HCT116 (cell line): Measurements from ENCODE around the gene CALML6. TPM values are rescaled to one million over a fixed set of nuclear protein-coding genes. Genes with fewer than 3 reads are reported as not detected.

ENCODE experiments used
- ATAC-seq: fragments of 200-7000 bp; cut with Tn5 transposase; 2 replicates; pipeline ENCODE4 v1.9.1; 2020; ENCODE audit warnings: mild to moderate bottlenecking, moderate library complexity
- BruUV-seq: library from RNA; stranded (reverse); fragments of 400-500 nt; replicated peaks from 2 replicates; lab custom pipeline; 2021; lab: Mats Ljungman, UMichigan
- CTCF ChIA-PET: fragments of 300-600 bp; sonication (Branson Sonifier 250); formaldehyde crosslinking; loops from one replicate; lab custom pipeline; 2021; ENCODE audit warnings: antibody characterized with exemption; lab: Charles Lee
- POLR2A ChIA-PET: fragments of 300-600, 350-600 bp; sonication (Branson Sonifier 250); formaldehyde crosslinking; loops from one replicate; lab custom pipeline; 2021; ENCODE audit warnings: antibody characterized with exemption; lab: Charles Lee
- RAD21 ChIA-PET, 2 experiments: fragments of 300-600 bp; sonication (Branson Sonifier 250); formaldehyde crosslinking; loops; one replicate each; lab custom pipeline; 2023; ENCODE audit warnings: low total read pairs in 2 of 2; ENCODE audit not compliant: uncharacterized antibody in 2 of 2, unreplicated experiment in 2 of 2, low non-redundant PET in 1 of 2; lab: Charles Lee
- DNase-seq: peaks from one replicate; pipeline ENCODE4 v3.0.0-alpha.2; 2010; ENCODE audit warnings: low read depth, low spot score
- H2AFZ ChIP-seq: fragments of 200-600 bp; shearing (Covaris generic), sonication (generic); 2 replicates; pipeline ENCODE4 v1.6.1; 2017; ENCODE audit warnings: low read depth, mixed run types, mixed read lengths, antibody characterized with exemption, low read length; ENCODE audit not compliant: poor library complexity, severe bottlenecking
- H3K27ac ChIP-seq: 2 replicates; pipeline ENCODE4 v1.5.1; 2012; ENCODE audit warnings: low read depth, low read length
- H3K27me3 ChIP-seq: fragments of 200-600 bp; sonication (generic); 2 replicates; pipeline ENCODE4 v1.6.1; 2016; ENCODE audit warnings: mixed run types, low read length, mixed read lengths; ENCODE audit not compliant: insufficient read depth
- H3K36me3 ChIP-seq, 2 experiments: fragments of 200-500 bp in 1 of 2; fragments of 200-600 bp in 1 of 2; sonication (Bioruptor generic) in 1 of 2; sonication (generic) in 1 of 2; 2 replicates each; pipeline versions ENCODE4 v1.5.1 to v1.6.1; 2014 to 2016; ENCODE audit warnings: low read length in 2 of 2, inconsistent platforms in 1 of 2, mixed read lengths in 1 of 2, mixed run types in 1 of 2; ENCODE audit not compliant: insufficient read depth in 2 of 2, control insufficient read depth in 1 of 2
- H3K4me1 ChIP-seq, 2 experiments: fragments of 200-600 bp in 1 of 2; sonication (generic) in 1 of 2; 2 replicates each; pipeline versions ENCODE4 v1.5.1 to v1.6.1; 2012 to 2017; ENCODE audit warnings: low read length in 2 of 2, inconsistent platforms in 1 of 2, mild to moderate bottlenecking in 1 of 2, mixed read lengths in 1 of 2, mixed run types in 1 of 2, moderate library complexity in 1 of 2; ENCODE audit not compliant: insufficient read depth in 2 of 2, control insufficient read depth in 1 of 2
- H3K4me2 ChIP-seq: fragments of 200-600 bp; sonication (generic); 2 replicates; pipeline ENCODE4 v1.6.1; 2017; ENCODE audit warnings: mixed run types, low read length, mixed read lengths
- H3K4me3 ChIP-seq, 2 experiments: fragments of 200-600 bp in 1 of 2; sonication (generic) in 1 of 2; replicated peaks in 1 of 2; 2 replicates each; pipeline ENCODE4 v1.5.1; 2011 to 2016; ENCODE audit warnings: low read length in 2 of 2, control low read depth in 1 of 2, low read depth in 1 of 2, mild to moderate bottlenecking in 1 of 2, mixed read lengths in 1 of 2, mixed run types in 1 of 2
- H3K79me2 ChIP-seq: fragments of 200-600 bp; sonication (generic); 2 replicates; pipeline ENCODE4 v1.6.1; 2017; ENCODE audit warnings: mild to moderate bottlenecking, mixed run types, low read length, moderate library complexity, mixed read lengths; ENCODE audit not compliant: insufficient read depth
- H3K9ac ChIP-seq: fragments of 200-600 bp; sonication (generic); 2 replicates; pipeline ENCODE4 v1.6.1; 2016; ENCODE audit warnings: low read length, mixed read lengths
- H3K9me2 ChIP-seq: fragments of 200-600 bp; sonication (generic), shearing (Covaris generic); 2 replicates; pipeline ENCODE4 v1.6.1; 2017; ENCODE audit warnings: mixed run types, mild to moderate bottlenecking, moderate library complexity; ENCODE audit not compliant: insufficient read depth
- H3K9me3 ChIP-seq, 2 experiments: fragments of 200-500 bp in 1 of 2; fragments of 200-600 bp in 1 of 2; sonication (Bioruptor generic) in 1 of 2; sonication (generic) in 1 of 2; 2 replicates each; pipeline ENCODE4 v1.6.1; 2014 to 2017; ENCODE audit warnings: low read length in 2 of 2, mixed read lengths in 2 of 2, inconsistent platforms in 1 of 2, low read depth in 1 of 2, mild to moderate bottlenecking in 1 of 2, mixed run types in 1 of 2, moderate library complexity in 1 of 2; ENCODE audit not compliant: control insufficient read depth in 1 of 2, insufficient read depth in 1 of 2
- H4K20me1 ChIP-seq: fragments of 200-600 bp; sonication (generic), shearing (Covaris generic); 2 replicates; pipeline ENCODE4 v1.6.1; 2017; ENCODE audit warnings: mixed run types, mild to moderate bottlenecking, moderate library complexity; ENCODE audit not compliant: insufficient read depth
- ATF3 ChIP-seq: IDR thresholded peaks from 2 replicates; pipeline ENCODE4 v1.6.1; 2012
- CBX3 ChIP-seq: IDR thresholded peaks from 2 replicates; pipeline ENCODE4 v1.6.1; 2012; ENCODE audit warnings: low read depth
- CEBPB ChIP-seq: IDR thresholded peaks from 2 replicates; pipeline ENCODE4 v1.6.1; 2012; ENCODE audit warnings: low read depth
- CTCF ChIP-seq, 3 experiments: fragments of 200-600 bp in 1 of 3; sonication (generic) in 1 of 3; IDR thresholded peaks in 2 of 3; conservative IDR thresholded peaks in 1 of 3; 2 replicates each; pipeline ENCODE4 v1.5.1; 2012 to 2017; ENCODE audit warnings: low read depth in 2 of 3, low read length in 2 of 3, antibody characterized with exemption in 1 of 3, borderline replicate concordance in 1 of 3, control low read depth in 1 of 3, mild to moderate bottlenecking in 1 of 3, mixed read lengths in 1 of 3, mixed run types in 1 of 3, moderate library complexity in 1 of 3; ENCODE audit not compliant: insufficient read depth in 1 of 3
- ELF1 ChIP-seq: IDR thresholded peaks from 2 replicates; pipeline ENCODE4 v1.6.1; 2012; ENCODE audit warnings: low read depth, borderline replicate concordance
- EZH2 ChIP-seq: fragments of 200-600 bp; sonication (generic); IDR thresholded peaks from 2 replicates; pipeline ENCODE4 v1.6.1; 2017; ENCODE audit warnings: antibody characterized with exemption, mixed run types
- EZH2phosphoT487 ChIP-seq: fragments of 200-600 bp; IDR thresholded peaks from 2 replicates; pipeline ENCODE4 v1.6.1; 2018; ENCODE audit warnings: antibody characterized with exemption, borderline replicate concordance
- FOSL1 ChIP-seq: IDR thresholded peaks from 2 replicates; pipeline ENCODE4 v1.6.1; 2012; ENCODE audit warnings: low read depth
- JUND ChIP-seq: IDR thresholded peaks from 2 replicates; pipeline ENCODE4 v1.6.1; 2012
- MAX ChIP-seq: IDR thresholded peaks from 2 replicates; pipeline ENCODE4 v1.6.1; 2012
- POLR2AphosphoS5 ChIP-seq: IDR thresholded peaks from 2 replicates; pipeline ENCODE4 v1.6.1; 2011; ENCODE audit warnings: mild to moderate bottlenecking, low read depth, low read length, moderate library complexity
- RAD21 ChIP-seq: IDR thresholded peaks from 2 replicates; pipeline ENCODE4 v1.6.1; 2012; ENCODE audit warnings: low read depth, mild to moderate bottlenecking
- SIN3A ChIP-seq: IDR thresholded peaks from 2 replicates; pipeline ENCODE4 v1.6.1; 2012; ENCODE audit warnings: low read depth
- SP1 ChIP-seq: IDR thresholded peaks from 2 replicates; pipeline ENCODE4 v1.6.1; 2012; ENCODE audit warnings: low read depth
- SRF ChIP-seq: IDR thresholded peaks from 2 replicates; pipeline ENCODE4 v1.6.1; 2012; ENCODE audit warnings: low read depth
- TCF7L2 ChIP-seq: IDR thresholded peaks from 2 replicates; pipeline ENCODE4 v1.7.0; 2011; ENCODE audit warnings: borderline replicate concordance, inconsistent platforms; ENCODE audit not compliant: insufficient read depth, insufficient read length; ENCODE audit errors: extremely low read depth
- YY1 ChIP-seq: IDR thresholded peaks from 2 replicates; pipeline ENCODE4 v1.6.1; 2011; ENCODE audit warnings: low read length, low read depth, moderate library complexity, mild to moderate bottlenecking; ENCODE audit not compliant: insufficient replicate concordance; ENCODE audit errors: extremely low read depth
- ZFX ChIP-seq: fragments of 450-650 bp; IDR thresholded peaks from 2 replicates; pipeline ENCODE4 v1.6.1; 2017
- ZNF274 ChIP-seq: fragments of 200-500 bp; sonication (Bioruptor generic); IDR thresholded peaks from 2 replicates; pipeline ENCODE4 v1.6.1; 2014; ENCODE audit warnings: mild to moderate bottlenecking, low read depth, low read length, inconsistent platforms
- intact Hi-C: fragments of 100-400 bp; cut with micrococcal nuclease; formaldehyde crosslinking; loops from 2 replicates; pipeline ENCODE4 v1.10.0; 2022
- total RNA-seq: library from RNA; stranded (reverse); gene quantifications from one replicate; pipeline ENCODE4 v1.2.1, GENCODE V29; 2021; ENCODE audit not compliant: unreplicated experiment
- TF ChIP-seq, protein P1 (sequence below): IDR thresholded peaks from 2 replicates; pipeline ENCODE4 v1.6.1; 2012; ENCODE audit warnings: low read depth

Gene CALML6
- total RNA-seq, 1 experiment from 2014 or later: 2.3 TPM

GRCh38 chr1:1945782-1946393, 30.8 kb downstream of the CALML6 start:
- Histone ChIP-seq H3K9me2 (no peaks in the 10 kb centered on the region), H4K20me1 (no peaks in the 10 kb centered on the region), H3K4me1 (peaks cover 0 to 10% of the 10 kb centered on the region in 2 experiments; a peak in 1 of 4 replicates), H2AFZ (no peak overlapping the region), H3K79me2 (no peaks in the 10 kb centered on the region), H3K36me3 (no peaks in the 10 kb centered on the region), H3K9me3 (no peaks in the 10 kb centered on the region), H3K27me3 (no peaks in the 10 kb centered on the region), H3K27ac (no peak overlapping the region), H3K9ac (no peak overlapping the region), H3K4me3 (no peak overlapping the region), H3K4me2 (no peak overlapping the region)
- BruUV-seq: no TSS peak
- TF ChIP-seq TCF7L2 (no peak), EZH2phosphoT487 (no peak), MAX (no peak), CBX3 (no peak), EZH2 (no peak), SIN3A (no peak), FOSL1 (no peak), CEBPB (no peak), CTCF (IDR thresholded peaks at IDR 0.05 in 2 of 3, conservative IDR thresholded peaks at IDR 0.05 in 1 of 3; ENCODE audit: borderline replicate concordance in 1 of 3, insufficient read depth in 1 of 3, low read depth in 2 of 3, low read length in 2 of 3) (no peak), RAD21 (no peak), ATF3 (no peak), ZNF274 (no peak), ELF1 (no peak), SP1 (no peak), SRF (no peak), POLR2AphosphoS5 (no peak), YY1 (no peak), JUND (no peak), ZFX (no peak)
- TF ChIP-seq, protein P1, sequence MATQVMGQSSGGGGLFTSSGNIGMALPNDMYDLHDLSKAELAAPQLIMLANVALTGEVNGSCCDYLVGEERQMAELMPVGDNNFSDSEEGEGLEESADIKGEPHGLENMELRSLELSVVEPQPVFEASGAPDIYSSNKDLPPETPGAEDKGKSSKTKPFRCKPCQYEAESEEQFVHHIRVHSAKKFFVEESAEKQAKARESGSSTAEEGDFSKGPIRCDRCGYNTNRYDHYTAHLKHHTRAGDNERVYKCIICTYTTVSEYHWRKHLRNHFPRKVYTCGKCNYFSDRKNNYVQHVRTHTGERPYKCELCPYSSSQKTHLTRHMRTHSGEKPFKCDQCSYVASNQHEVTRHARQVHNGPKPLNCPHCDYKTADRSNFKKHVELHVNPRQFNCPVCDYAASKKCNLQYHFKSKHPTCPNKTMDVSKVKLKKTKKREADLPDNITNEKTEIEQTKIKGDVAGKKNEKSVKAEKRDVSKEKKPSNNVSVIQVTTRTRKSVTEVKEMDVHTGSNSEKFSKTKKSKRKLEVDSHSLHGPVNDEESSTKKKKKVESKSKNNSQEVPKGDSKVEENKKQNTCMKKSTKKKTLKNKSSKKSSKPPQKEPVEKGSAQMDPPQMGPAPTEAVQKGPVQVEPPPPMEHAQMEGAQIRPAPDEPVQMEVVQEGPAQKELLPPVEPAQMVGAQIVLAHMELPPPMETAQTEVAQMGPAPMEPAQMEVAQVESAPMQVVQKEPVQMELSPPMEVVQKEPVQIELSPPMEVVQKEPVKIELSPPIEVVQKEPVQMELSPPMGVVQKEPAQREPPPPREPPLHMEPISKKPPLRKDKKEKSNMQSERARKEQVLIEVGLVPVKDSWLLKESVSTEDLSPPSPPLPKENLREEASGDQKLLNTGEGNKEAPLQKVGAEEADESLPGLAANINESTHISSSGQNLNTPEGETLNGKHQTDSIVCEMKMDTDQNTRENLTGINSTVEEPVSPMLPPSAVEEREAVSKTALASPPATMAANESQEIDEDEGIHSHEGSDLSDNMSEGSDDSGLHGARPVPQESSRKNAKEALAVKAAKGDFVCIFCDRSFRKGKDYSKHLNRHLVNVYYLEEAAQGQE: no peak
- RAD21 ChIA-PET: no interaction called here
- no peak for ATAC-seq
- intact Hi-C loops: no loop called here
- no peak for DNase-seq
- POLR2A ChIA-PET: no interaction called here
- CTCF ChIA-PET: interaction anchor here (2.8 kb wide), 1 partner anchor 100 kb away, joined by 52 read pairs; no protein-coding TSS in a partner anchor
